ENCODE results near the gene LMO3. TPM values are rescaled to one million over a fixed set of nuclear protein-coding genes. Genes with fewer than 3 reads are reported as not detected.

LMO3 gene
- total RNA-seq, 1 experiment from 2014 or later, result 0.34 TPM

GRCh38 chr12:16530268-16530850 is 75.6 kb downstream of the LMO3 start:
- no peak for TF ChIP-seq RAD21 (IDR thresholded peaks at IDR 0.05; ENCODE audit: low read depth)
- TF ChIP-seq ZNF274 (IDR thresholded peaks at IDR 0.05; ENCODE audit: low read depth, low read length), result no peak
- no peak for TF ChIP-seq REST (IDR thresholded peaks at IDR 0.05; ENCODE audit: low read depth)
- no peak for TF ChIP-seq CBX3 (IDR thresholded peaks at IDR 0.05; ENCODE audit: low read depth)
- no peak for TF ChIP-seq YY1 (IDR thresholded peaks at IDR 0.05; ENCODE audit: extremely low read depth, insufficient replicate concordance, low read depth, low read length)
- TF ChIP-seq EZH2phosphoT487 (IDR thresholded peaks at IDR 0.05; ENCODE audit: borderline replicate concordance), result no peak
- TF ChIP-seq JUND (IDR thresholded peaks at IDR 0.05), result no peak
- no peak for TF ChIP-seq ELF1 (IDR thresholded peaks at IDR 0.05; ENCODE audit: borderline replicate concordance, low read depth)
- no peak for TF ChIP-seq SRF (IDR thresholded peaks at IDR 0.05; ENCODE audit: low read depth)
- H3K27me3 ChIP-seq (ENCODE audit: insufficient read depth, low read length), result no peaks in the 10 kb centered on the region
- H3K9me2 ChIP-seq (ENCODE audit: insufficient read depth), result no peaks in the 10 kb centered on the region
- intact Hi-C loops (cut with micrococcal nuclease), result no loop called here
- no peaks in the 10 kb centered on the region for H3K9me3 ChIP-seq (ENCODE audit: control insufficient read depth in 1 of 2, insufficient read depth in 1 of 2, low read depth in 1 of 2, low read length in 2 of 2)
- no peaks in the 10 kb centered on the region for H4K20me1 ChIP-seq (ENCODE audit: insufficient read depth)
- no TSS peak for BruUV-seq (replicated peaks)
- ATAC-seq (no peak), DNase-seq (ENCODE audit: low read depth, low spot score) (no peak)
- H3K36me3 ChIP-seq (ENCODE audit: control insufficient read depth in 1 of 2, insufficient read depth in 2 of 2, low read length in 2 of 2), result no peaks in the 10 kb centered on the region
- no peak overlapping the region for H3K4me2 ChIP-seq (ENCODE audit: low read length)
- no peak overlapping the region for H3K4me3 ChIP-seq (replicated peaks in 1 of 2; ENCODE audit: low read depth in 1 of 2, low read length in 2 of 2)
- ChIA-PET POLR2A (interaction anchor here (1.0 kb wide), 1 partner anchor 14 kb away, joined by 3 read pairs; no protein-coding TSS in a partner anchor), RAD21 (ENCODE audit: low non-redundant PET in 1 of 2, low total read pairs in 2 of 2, uncharacterized antibody in 2 of 2, unreplicated experiment in 2 of 2) (no interaction called here), CTCF (no interaction called here)
- H2AFZ ChIP-seq (ENCODE audit: low read depth, low read length, poor library complexity, severe bottlenecking), result no peak overlapping the region
- no peaks in the 10 kb centered on the region for H3K79me2 ChIP-seq (ENCODE audit: insufficient read depth, low read length)
- H3K4me1 ChIP-seq (ENCODE audit: control insufficient read depth in 1 of 2, insufficient read depth in 2 of 2, low read length in 2 of 2), result peaks cover 0 to 9% of the 10 kb centered on the region in 2 experiments; a peak in 1 of 4 replicates
- no peak overlapping the region for H3K9ac ChIP-seq (ENCODE audit: low read length)
- no peak overlapping the region for H3K27ac ChIP-seq (ENCODE audit: low read depth, low read length)
